Neural progenitor cell (in vitro differentiated cells): ENCODE results near the gene GATAD1.

Experiments
- CTCF ChIP-seq: fragments of 200-600 bp; sonication (generic); IDR thresholded peaks from 2 replicates; pipeline ENCODE4 v1.5.1; 2017; ENCODE audit warnings: antibody characterized with exemption, mild to moderate bottlenecking
- EZH2 ChIP-seq: fragments of 200-600 bp; sonication (generic); IDR thresholded peaks from 2 replicates; pipeline ENCODE4 v1.6.1; 2017; ENCODE audit warnings: antibody characterized with exemption, mild to moderate bottlenecking, moderate library complexity
- EZH2phosphoT487 ChIP-seq: fragments of 200-600 bp; sonication (generic); IDR thresholded peaks from 2 replicates; pipeline ENCODE4 v1.6.1; 2017; ENCODE audit warnings: antibody characterized with exemption

DNA sequence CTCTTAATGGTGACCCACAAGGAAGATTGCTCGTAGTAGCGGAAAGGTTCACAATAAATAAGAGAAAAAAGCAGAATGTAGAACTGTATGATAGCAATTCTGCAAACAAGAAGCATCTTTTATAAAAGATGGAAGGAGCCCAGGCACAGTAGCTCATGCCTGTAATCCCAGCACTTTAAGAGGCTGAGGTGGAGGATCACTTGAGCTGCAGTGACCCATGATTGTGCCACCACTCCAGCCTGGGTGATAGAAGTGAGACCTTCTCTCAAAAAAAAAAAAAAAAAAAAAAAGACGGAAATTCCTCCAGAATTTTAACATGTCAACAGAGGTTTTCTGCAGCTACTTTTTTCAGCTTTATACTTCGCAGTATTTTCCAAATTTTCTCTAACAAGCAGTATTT is 13.2 kb downstream of the GATAD1 start:
- no peak for TF ChIP-seq CTCF
- TF ChIP-seq EZH2 = no peak
- TF ChIP-seq EZH2phosphoT487 = no peak
